HG03378 (cell line): ENCODE measurements around the gene C11orf58.

Source experiments
- ATAC-seq: cut with Tn5 transposase; IDR thresholded peaks from one replicate; pipeline ENCODE4 v1.9.1; 2021; ENCODE audit warnings: mild to moderate bottlenecking, moderate library complexity; ENCODE audit not compliant: unreplicated experiment

Gene C11orf58

DNA sequence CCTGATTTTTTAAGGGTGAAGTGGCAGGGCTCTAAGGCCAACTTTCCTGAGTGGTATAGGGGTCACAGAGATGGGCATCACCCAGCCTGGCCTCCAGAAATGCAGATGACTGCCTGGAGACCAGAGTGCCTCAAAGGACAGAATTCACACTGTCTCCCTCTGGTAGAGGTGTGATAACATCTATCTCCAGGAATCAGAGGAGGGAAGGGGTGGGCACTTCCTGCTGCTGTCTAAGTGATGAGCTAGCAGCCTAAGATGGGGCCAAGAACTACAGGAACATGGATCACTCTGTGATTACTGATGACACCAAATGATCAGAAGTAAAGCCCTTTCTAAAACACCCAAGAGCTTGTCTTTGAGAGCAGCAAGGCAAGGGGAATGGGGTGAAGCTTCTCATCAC is 61.9 kb downstream of the C11orf58 start:
- no peak for ATAC-seq

DNA sequence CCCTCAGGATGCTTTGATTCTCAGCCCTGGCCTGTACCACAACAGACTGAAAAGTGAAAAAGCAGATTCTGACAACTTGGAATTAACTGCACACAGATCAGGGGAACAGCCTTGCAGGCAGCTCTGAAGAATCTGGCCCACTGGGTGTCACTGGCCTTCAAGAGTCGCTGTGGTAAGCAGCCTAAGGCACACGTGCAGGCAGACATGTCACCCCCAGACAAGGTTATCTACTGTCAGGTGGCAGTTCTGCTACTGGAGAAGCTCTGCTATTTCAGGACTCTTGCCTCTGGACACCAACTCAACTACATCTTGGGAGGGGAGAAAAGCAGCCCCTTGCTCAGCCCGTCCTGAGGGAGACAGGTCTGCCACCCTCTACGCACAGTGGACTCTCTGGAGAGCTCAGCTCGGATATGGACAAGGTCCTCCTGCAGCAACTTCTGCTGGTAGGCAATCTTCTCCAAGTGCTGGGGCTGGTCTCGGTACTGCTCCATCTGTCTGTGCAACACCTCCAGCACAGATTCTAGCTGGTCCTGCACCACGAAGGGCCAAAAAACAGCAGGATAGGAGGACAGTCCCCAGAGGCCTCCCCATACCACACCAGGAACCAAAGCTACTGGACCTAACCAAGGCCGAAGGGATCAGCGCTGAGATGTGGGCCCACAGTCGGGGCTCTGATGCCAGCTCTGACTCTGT is 63.0 kb downstream of the C11orf58 start:
- no peak for ATAC-seq

DNA sequence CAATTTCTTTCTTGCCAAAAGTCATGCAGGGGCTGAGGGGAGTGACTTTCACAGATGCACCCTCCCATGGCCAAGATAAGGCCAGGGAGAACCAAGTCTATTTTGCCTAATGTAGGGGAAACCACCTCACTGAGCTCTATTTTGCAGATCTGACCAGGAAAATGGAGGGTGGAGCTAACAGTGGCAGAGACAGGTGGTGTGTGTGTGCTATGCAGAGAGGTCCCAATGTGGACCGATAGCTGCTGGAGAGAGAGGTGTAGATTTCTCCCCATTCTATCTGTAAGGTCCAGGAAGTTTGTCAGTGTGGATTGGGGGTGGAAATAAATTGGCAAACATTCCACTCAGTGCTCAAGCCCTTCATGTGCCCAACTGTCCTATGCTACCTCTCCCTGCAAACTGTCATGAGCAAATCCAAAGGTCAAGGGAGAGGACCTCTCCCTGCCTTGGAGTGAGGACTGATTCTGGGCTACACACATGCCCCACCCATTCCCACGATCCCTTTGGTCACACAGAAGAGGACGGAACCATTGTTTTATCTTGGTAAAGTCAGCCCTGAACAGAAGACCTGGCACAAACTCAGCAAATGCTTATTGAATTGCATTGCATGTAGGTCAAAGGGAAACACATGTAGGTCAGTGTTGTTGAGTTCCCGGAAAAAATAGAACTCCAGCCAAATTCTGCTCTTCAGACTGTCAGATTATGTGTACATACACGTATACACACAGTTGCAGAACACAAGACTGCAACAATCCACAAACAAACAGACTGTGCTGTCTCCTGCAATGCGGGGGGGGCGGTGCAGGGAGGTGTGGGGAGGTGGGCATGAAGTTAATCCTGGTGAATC is 65.9 kb downstream of the C11orf58 start:
- no peak for ATAC-seq

DNA sequence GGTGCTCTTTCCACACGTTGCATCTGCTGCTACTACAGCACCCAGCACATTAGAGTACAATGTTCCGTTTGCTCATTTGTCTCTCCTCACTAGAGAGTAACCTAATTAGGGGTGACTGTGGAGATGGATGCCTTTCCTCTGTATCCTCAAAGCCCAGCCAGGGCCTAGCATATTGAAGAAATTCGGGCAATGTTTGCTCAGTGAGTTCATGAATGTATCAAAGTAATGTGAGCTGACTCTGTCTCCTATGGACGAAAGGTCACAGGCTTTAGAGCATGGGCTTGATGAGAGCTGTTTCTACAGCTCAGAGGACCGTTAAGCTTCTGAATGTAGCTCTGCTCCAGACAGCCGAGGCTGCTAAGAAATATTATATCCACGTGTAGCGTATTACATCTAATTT is 67.5 kb downstream of the C11orf58 start:
- no peak for ATAC-seq

DNA sequence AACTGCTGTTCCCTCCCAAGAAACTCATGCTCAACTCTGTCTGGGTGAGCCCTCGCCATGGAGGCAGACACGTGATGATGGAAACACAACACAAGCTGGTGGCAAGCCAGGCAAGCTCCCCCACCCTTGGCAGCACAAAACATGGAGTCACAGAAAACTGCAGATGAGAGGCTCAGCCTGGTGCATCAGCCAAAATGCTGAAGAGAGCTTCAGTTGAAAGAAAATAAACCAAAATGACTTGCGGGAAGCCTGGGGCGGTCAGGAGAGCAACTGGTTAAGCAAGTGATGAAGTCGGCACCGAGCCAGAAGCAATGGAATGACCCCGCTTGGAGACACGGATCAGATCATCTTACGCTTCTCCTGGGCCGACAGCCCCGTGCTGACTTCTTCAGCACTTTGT is 68.3 kb downstream of the C11orf58 start:
- no peak for ATAC-seq

DNA sequence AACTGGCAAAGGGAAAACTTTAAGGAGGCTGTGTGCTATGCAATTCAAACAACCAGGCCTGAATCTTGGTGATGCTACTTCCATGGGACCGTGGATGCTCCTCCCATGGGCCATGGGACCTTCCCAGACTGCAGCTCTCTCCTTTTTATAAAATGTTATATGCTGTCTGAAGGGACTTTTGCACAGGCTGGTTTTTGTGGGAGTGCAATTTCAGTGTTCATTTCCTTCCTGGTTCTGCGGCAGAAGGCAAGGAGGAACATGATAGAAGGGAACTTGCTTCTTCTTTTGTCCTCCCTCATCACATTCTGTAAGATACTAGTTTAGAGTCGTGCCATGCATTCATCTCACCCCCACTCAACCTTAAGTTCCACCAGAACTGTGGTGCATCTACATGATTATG is 68.9 kb downstream of the C11orf58 start:
- ATAC-seq: no peak
